ENCODE measurements around the gene UNC5C.

The UNC5C gene

GRCh38 chr4:95446173-95446572 is 102.6 kb downstream of the UNC5C start:
- DNase-seq = no peak

DNA sequence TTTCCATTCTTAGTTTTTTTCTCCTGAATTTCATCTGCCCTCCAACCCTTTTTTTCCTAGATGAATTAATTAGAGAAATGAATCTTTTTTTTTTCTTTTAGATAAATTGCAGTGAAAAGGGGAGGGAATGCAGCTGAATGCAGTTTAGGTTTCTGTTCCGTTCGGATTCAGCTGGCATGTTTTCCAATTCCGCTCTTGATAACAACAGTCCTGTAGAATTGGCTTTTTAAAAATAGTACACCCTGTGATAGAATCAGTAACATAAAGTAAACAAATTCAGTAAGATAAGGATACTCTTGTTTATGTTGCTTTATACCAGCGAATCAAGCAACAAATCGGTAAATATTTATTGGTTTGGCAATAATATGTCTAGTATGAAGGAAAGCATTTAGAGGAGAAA is 103.5 kb downstream of the UNC5C start:
- DNase-seq = no peak

- no peak for DNase-seq
Measured at GRCh38 chr4:95444812-95445211, 104.0 kb downstream of the UNC5C start.

DNA sequence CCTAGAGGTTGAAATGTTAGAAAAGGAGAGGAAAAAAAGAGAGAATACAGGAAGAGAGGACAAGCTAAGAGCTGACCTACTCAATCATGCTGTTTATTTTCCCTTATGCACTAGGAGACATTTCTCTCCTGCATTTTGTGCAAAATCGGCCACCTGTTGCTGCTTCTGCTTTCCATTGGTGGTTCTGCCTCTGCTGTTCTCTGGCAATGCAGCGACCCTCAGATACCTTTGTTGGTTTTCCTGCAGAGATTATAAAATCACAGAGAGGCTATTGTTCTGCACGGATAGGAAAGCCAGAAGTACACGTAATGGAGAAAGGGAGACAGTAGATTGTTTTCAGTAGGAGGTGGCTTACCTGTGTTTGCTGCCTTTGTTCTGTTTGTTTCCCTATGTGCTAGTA is 108.9 kb downstream of the UNC5C start:
- no peak for DNase-seq

- no peak for DNase-seq
Measured at GRCh38 chr4:95439071-95439470, 109.7 kb downstream of the UNC5C start.

DNA sequence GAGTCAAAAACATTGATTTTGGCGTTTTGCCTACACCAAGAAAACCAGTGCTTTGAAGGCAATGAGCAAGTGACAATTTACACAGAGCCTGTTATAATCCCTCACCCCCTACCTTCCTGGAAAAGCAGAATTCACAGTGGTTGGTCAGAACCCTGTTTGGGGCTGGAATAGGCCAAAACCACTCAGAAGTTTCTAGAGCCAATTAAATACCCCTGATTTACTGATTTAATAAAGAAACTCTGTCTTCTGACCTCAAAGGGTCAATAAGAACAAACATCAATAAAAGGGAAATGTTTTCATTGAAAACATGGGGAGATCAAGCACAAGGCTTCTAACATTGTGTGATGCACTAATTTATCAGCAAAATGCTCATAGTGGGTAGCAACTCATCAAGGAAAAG is 116.3 kb downstream of the UNC5C start:
- DNase-seq = no peak

DNA sequence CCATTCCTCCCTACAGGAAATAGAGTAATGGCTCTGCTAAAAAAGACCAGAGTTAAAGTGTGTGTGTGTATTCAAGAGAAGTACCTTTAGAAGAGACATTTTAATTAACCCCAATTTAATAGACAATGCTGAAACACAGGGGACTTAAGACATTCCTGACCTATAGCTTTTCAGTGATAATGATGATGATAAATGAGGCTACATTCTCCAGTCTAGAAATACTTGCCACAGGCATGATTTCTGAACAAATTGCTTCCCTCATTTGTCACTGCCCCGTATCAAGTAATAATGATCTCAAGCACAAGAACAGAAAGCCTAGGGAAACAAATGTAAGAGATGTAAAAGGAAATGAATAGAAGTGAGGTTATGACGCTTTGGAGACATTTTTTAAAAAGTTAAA is 117.1 kb downstream of the UNC5C start:
- no peak for DNase-seq

GRCh38 chr4:95429416-95429815 is 119.4 kb downstream of the UNC5C start:
- DNase-seq = no peak

DNA sequence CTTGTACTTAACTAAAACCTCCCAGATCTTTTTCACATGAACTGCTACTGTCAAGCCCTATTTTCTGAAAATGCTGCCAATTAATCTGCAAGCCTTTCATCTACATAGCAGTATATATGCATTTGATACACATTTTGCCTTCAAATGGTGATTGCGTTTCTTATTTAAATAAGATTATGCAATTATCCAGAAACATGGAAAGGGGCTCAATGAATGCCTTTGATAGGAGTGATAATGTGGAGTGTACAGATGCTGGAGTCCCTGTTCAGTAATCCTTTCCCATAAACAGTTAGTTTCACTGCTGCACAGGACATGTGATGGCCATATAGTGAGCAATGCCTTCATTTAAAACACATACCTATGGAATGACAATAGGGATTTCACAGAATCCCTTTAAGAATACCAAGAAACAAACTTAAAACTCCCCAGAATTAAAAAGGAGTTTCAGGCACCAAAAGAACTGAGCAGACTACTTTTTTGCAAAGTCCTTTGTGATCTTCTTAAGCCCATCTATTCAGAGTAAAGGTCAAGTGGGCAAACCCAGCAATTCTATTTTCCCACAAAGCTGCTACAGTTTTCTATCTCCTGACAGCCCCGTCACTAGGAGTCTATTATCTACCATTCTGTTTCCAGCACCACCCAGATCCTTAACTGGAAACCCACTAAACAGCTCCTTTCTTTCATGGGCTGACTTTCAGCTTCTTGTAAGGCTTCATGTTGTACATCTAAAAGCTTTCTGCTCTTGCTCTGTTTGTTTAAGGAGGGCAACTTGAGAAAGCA is 120.3 kb downstream of the UNC5C start:
- DNase-seq = no peak

DNA sequence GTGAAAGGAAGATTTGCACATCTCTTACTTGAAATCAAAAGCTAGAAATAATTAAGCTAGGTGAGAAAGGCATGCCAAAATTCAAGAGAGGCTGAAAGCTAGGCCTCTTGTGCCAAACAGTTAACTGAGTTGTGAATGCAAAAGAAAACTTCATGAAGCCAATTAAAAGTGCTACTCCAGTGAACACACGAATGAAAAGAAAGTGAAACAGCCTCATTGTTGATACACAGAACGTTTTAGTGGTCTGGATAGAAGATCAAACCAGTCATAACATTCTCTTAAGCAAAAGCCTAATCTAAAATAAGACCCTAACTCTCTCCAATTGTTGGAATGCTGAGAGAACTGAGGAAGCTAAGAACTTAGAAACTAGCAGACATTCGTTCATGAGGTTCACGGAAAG is 122.3 kb downstream of the UNC5C start:
- no peak for DNase-seq

GRCh38 chr4:95422436-95422835 is 126.3 kb downstream of the UNC5C start:
- no peak for DNase-seq

DNA sequence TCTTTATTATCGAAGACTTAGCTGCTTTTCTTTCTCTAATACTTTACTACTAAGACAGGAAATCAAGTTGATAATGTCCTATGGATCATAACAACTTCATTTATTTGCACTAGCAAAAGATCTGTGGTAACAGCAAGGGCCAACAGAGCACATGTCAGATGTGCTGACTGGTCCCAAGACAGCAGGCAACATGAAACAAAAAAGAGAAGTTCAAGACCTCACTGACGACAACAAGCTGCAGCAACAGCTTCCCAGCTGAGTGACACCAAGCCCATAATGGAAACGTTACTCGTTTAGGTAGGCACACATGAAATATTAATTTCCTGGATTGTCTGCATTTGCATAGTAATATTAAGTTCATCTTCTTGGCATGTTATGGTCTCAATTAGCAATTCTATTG is 126.9 kb downstream of the UNC5C start:
- peak in 1 of 2 donors; percentile 1 for DNase-seq

- DNase-seq = no peak
Measured at GRCh38 chr4:95417531-95417930, 131.2 kb downstream of the UNC5C start.

DNA sequence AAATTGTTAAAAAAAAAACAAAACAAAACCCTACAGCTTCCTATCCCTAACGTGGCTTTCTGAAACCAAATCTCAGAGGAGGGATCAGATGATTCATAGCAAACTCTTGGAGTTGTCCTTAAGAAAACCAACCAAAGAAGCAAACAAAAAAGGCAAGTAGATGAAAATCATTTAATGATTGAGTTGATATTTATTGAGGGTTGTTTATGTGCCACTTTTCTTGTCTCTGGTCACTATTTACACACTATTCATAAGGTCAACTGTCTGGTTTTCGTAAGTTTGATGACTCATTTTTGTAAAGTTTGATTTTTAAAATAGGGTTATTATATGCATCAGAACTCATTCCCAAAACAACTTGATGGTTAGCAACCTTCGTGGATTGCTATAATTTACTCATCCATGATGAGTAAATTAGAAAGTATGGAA is 133.4 kb downstream of the UNC5C start:
- DNase-seq = no peak

DNA sequence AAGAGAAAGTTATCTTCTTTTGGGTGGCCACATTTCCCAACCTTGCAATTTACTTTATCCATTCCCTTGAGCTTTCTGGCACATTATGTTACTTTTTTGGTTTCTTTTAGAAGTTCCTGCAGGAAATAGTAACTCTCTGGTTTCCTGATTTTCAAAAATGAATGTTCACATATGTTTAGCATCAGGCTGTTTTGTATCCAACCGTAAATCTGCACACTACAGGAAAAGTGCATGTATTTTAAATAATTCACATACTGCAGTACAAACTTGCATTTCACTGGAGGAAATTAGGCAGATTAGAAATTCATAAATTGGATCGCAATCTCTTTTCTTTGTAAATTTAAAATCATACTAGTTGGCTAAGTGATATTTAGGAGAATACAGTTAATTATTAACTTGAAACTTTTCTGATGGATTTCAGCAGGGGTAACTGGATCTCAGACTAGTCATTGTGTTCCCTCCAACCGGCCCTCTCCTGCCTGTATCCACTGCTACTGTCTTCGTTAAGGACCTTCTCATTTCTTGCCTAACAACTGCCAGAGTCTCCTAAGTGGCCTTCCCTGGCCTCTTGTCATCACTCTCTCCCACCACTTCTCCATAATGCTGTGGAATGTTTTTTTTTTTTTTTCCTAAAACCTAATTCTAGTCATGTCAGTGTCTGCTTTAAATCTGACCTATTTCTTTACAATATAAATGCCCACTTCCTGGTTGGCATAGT is 137.2 kb downstream of the UNC5C start:
- no peak for DNase-seq

GRCh38 chr4:95410387-95410977 is 138.3 kb downstream of the UNC5C start:
- no peak for DNase-seq

GRCh38 chr4:95409750-95410149 is 139.0 kb downstream of the UNC5C start:
- no peak for DNase-seq

DNA sequence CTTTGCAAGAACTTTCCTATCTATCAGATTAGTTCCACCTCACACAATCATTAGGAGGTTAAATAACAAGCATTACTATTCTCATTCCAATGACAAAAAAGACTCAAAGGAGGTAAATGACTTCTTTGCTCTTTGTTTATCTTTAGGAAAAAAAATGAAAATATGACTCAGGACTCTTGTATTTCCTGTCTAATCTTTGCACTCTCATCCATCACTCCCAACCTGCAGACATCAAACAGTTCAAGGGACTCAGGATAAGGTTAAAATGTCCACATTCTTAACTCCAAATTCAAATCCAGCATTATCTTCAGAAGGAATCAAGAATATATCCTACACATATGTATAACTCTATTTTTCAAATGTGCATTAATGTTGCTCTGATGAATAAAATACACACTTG is 139.6 kb downstream of the UNC5C start:
- DNase-seq = no peak

GRCh38 chr4:95402299-95402698 is 146.5 kb downstream of the UNC5C start:
- no peak for DNase-seq

GRCh38 chr4:95398217-95398616 is 150.6 kb downstream of the UNC5C start:
- no peak for DNase-seq

DNA sequence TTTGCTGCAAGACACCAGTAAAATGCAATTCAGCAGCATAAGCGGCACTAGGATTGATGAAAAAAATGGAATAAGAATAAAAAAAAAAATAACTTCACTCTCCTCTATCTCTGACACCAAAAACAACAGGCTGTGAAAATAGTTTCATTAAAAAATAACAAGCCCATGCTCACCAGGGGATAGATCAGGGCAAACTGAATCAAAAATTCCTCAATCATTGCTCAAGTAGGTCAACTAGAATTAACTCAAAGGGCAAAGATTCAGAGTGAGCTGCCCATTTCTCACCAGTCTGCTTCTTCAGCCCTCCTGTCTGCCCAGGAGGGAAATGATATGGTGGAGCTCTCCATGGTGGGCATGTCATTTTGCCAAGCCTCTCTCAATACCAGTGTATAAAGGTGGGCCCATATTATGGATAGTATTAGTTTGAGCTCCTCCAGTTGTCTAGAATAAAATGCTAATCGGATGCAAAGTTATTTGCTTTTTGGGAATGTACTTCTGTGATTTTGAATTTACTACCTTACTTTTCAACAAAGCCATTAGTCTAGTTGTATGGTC is 153.9 kb downstream of the UNC5C start:
- DNase-seq = no peak

- no peak for DNase-seq
Measured at GRCh38 chr4:95393821-95394220, 155.0 kb downstream of the UNC5C start.

- no peak for DNase-seq
Measured at GRCh38 chr4:95388911-95389310, 159.9 kb downstream of the UNC5C start.

DNA sequence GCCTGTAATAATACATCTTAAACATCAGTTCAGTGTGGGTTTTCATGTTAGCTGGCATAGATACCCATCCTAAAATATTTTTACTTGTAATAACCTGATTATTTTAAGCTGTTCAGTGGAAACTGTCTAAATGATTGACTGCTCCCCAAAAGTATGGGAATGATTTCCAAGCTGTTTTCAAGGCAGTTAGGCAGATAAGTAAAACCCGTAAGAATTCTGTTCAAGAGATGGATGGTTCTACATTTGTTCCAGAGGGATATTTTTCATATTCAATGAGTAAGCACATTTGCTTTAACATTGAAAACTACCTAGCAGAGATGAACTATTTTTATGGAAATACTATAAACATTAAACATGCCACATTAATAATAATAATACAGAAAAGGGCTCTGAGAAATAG is 161.1 kb downstream of the UNC5C start:
- no peak for DNase-seq

All from inflammatory macrophage (primary cell).